Measurements from ENCODE around the gene TRMT44. TPM values are rescaled to one million over a fixed set of nuclear protein-coding genes. Genes with fewer than 3 reads are reported as not detected.
A peak's percentile ranks its signal among the peaks of the same experiment; 100 is the strongest.

The TRMT44 gene
- total RNA-seq, 1 experiment from 2014 or later: 17.4 TPM

GRCh38 chr4:8438743-8439142, 1.8 kb upstream of the TRMT44 start:
- no TSS peak for BruUV-seq (replicated peaks)
- H3K79me2 ChIP-seq (ENCODE audit: low read depth): peaks cover 40% of the 10 kb centered on the region
- H3K4me3 ChIP-seq: peak overlapping the region; percentile 82; the same call in 1 of the 2 replicates
- POLR2A ChIA-PET (ENCODE audit: unreplicated experiment): no interaction called here
- no peaks in the 10 kb centered on the region; the same call in 1 of the 2 replicates for H4K20me1 ChIP-seq (ENCODE audit: insufficient read depth)
- H3K4me1 ChIP-seq (replicated peaks; ENCODE audit: insufficient read depth): peaks cover 12% of the 10 kb centered on the region
- 0 out of 2 replicates have a peak, but pooled peaks cover 3% of the 10 kb centered on the region for H3K36me3 ChIP-seq (ENCODE audit: low read depth)
- no peaks in the 10 kb centered on the region for H3K9me2 ChIP-seq (ENCODE audit: insufficient read depth)
- TF ChIP-seq CTCF (conservative IDR thresholded peaks at IDR 0.05) (no peak), EZH2 (IDR thresholded peaks at IDR 0.05; ENCODE audit: low read depth) (no peak)
- no peaks in the 10 kb centered on the region for H3K27me3 ChIP-seq (ENCODE audit: insufficient read depth, low read depth)
- no peaks in the 10 kb centered on the region for H3K9me3 ChIP-seq (ENCODE audit: insufficient read depth, low read depth)
- no peak overlapping the region for H2AFZ ChIP-seq
- no peak overlapping the region; the same call in 1 of the 2 replicates for H3K4me2 ChIP-seq
- intact Hi-C loops (cut with micrococcal nuclease; ENCODE audit: unreplicated experiment): no loop called here
- H3F3A ChIP-seq (ENCODE audit: insufficient read depth, low read depth): peaks cover 10% of the 10 kb centered on the region
- CTCF ChIA-PET: no interaction called here
- H3K27ac ChIP-seq: no peak overlapping the region
- no peak for DNase-seq

- Histone ChIP-seq H2AFZ (no peak overlapping the region), H3K4me3 (peak overlapping the region; percentile 82; the same call in 1 of the 2 replicates), H3K27ac (no peak overlapping the region; the same call in 1 of the 2 replicates), H3K9me2 (ENCODE audit: insufficient read depth) (no peaks in the 10 kb centered on the region), H3K4me2 (peak overlapping the region; percentile 95), H3K36me3 (ENCODE audit: low read depth) (0 out of 2 replicates have a peak, but pooled peaks cover 3% of the 10 kb centered on the region), H3K4me1 (replicated peaks; ENCODE audit: insufficient read depth) (peaks cover 12% of the 10 kb centered on the region), H4K20me1 (ENCODE audit: insufficient read depth) (no peaks in the 10 kb centered on the region; the same call in 1 of the 2 replicates), H3K27me3 (ENCODE audit: insufficient read depth, low read depth) (no peaks in the 10 kb centered on the region), H3K79me2 (ENCODE audit: low read depth) (peaks cover 43% of the 10 kb centered on the region), H3K9me3 (ENCODE audit: insufficient read depth, low read depth) (no peaks in the 10 kb centered on the region), H3F3A (ENCODE audit: insufficient read depth, low read depth) (peaks cover 10% of the 10 kb centered on the region)
- TF ChIP-seq CTCF (conservative IDR thresholded peaks at IDR 0.05): no peak
- no peak for TF ChIP-seq EZH2 (IDR thresholded peaks at IDR 0.05; ENCODE audit: low read depth)
- no peak for DNase-seq
- POLR2A ChIA-PET (ENCODE audit: unreplicated experiment): no interaction called here
- CTCF ChIA-PET: no interaction called here
- no TSS peak for BruUV-seq (replicated peaks)
- intact Hi-C loops (cut with micrococcal nuclease; ENCODE audit: unreplicated experiment): no loop called here
These were observed 1.4 kb upstream of the TRMT44 start for GRCh38 chr4:8439168-8439567.

- Histone ChIP-seq H2AFZ (peak overlapping the region; percentile 91), H3K79me2 (ENCODE audit: low read depth) (peaks cover 49% of the 10 kb centered on the region), H3K4me2 (peak overlapping the region; percentile 95), H3F3A (ENCODE audit: insufficient read depth, low read depth) (peaks cover 10% of the 10 kb centered on the region), H3K9me3 (ENCODE audit: insufficient read depth, low read depth) (no peaks in the 10 kb centered on the region), H3K27ac (peak overlapping the region; percentile 93), H3K4me3 (peak overlapping the region; percentile 82), H3K27me3 (ENCODE audit: insufficient read depth, low read depth) (no peaks in the 10 kb centered on the region), H3K4me1 (replicated peaks; ENCODE audit: insufficient read depth) (peaks cover 12% of the 10 kb centered on the region), H3K9me2 (ENCODE audit: insufficient read depth) (no peaks in the 10 kb centered on the region), H3K36me3 (ENCODE audit: low read depth) (0 out of 2 replicates have a peak, but pooled peaks cover 3% of the 10 kb centered on the region), H4K20me1 (ENCODE audit: insufficient read depth) (no peaks in the 10 kb centered on the region; the same call in 1 of the 2 replicates)
- TF ChIP-seq EZH2 (IDR thresholded peaks at IDR 0.05; ENCODE audit: low read depth) (no peak), CTCF (conservative IDR thresholded peaks at IDR 0.05) (no peak)
- intact Hi-C loops (cut with micrococcal nuclease; ENCODE audit: unreplicated experiment): loop anchor here (2.0 kb wide), 1 partner anchor 17 kb away; no protein-coding TSS in a partner anchor
- POLR2A ChIA-PET (ENCODE audit: unreplicated experiment): no interaction called here
- DNase-seq: peak in 1 of 2 experiments; percentile 53
- CTCF ChIA-PET: no interaction called here
- BruUV-seq (replicated peaks): TSS peak; percentile 78
These were observed 574 bp upstream of the TRMT44 start for GRCh38 chr4:8439914-8440491.

Measured in PC-9 (cell line).